Endothelial cell of umbilical vein (primary cell): ENCODE measurements around the gene YARS2. TPM values are rescaled to one million over a fixed set of nuclear protein-coding genes. Genes with fewer than 3 reads are reported as not detected.

Experiments used
- BruUV-seq: library from RNA; stranded (reverse); fragments of 400-500 nt; replicated peaks from 2 replicates; lab custom pipeline; 2021; lab: Mats Ljungman, UMichigan
- CTCF ChIA-PET: fragments of 300-600, 350-600 bp; sonication (Branson Sonifier 250); formaldehyde crosslinking; loops from one replicate; lab custom pipeline; 2021; ENCODE audit warnings: antibody characterized with exemption, inconsistent platforms; lab: Charles Lee
- POLR2A ChIA-PET: fragments of 300-600, 350-600 bp; sonication (Branson Sonifier 250); formaldehyde crosslinking; loops from one replicate; lab custom pipeline; 2021; ENCODE audit warnings: antibody characterized with exemption, inconsistent platforms; lab: Charles Lee
- DNase-seq: peaks from one replicate; pipeline ENCODE4 v3.0.0-alpha.2; 2011; ENCODE audit warnings: low read depth, low spot score
- FAIRE-seq: peaks from 2 replicates; lab custom pipeline; 2011; peaks lifted over from hg19 to GRCh38; lab: Jason Lieb, UNC
- H2AFZ ChIP-seq: 2 replicates; pipeline ENCODE4 v1.6.0; 2012; ENCODE audit warnings: low read depth, low read length, control low read depth, inconsistent platforms
- H3K27ac ChIP-seq: 2 replicates; pipeline ENCODE4 v1.5.1; 2011; ENCODE audit warnings: low read depth, mild to moderate bottlenecking, control low read depth, low read length, moderate library complexity; ENCODE audit not compliant: insufficient read depth
- H3K27me3 ChIP-seq, 2 experiments: 2 replicates each; pipeline versions ENCODE4 v1.6.0 to v1.6.1; 2011; ENCODE audit warnings: low read length in 2 of 2, mixed read lengths in 1 of 2; ENCODE audit not compliant: control insufficient read depth in 2 of 2, insufficient read depth in 2 of 2
- H3K36me3 ChIP-seq, 2 experiments: 2 replicates in 1 of 2; 3 replicates in 1 of 2; pipeline ENCODE4 v1.5.1; 2011; ENCODE audit warnings: low read length in 2 of 2, mild to moderate bottlenecking in 1 of 2, moderate library complexity in 1 of 2; ENCODE audit not compliant: control insufficient read depth in 2 of 2, insufficient read depth in 2 of 2; ENCODE audit errors: extremely low read depth in 1 of 2
- H3K4me1 ChIP-seq: 3 replicates; pipeline ENCODE4 v1.5.1; 2011; ENCODE audit warnings: mild to moderate bottlenecking, low read length; ENCODE audit not compliant: control insufficient read depth, insufficient read depth; ENCODE audit errors: extremely low read depth
- H3K4me2 ChIP-seq: 2 replicates; pipeline ENCODE4 v1.6.1; 2011; ENCODE audit warnings: low read length, control low read depth, mixed read lengths; ENCODE audit not compliant: insufficient read depth
- H3K4me3 ChIP-seq, 3 experiments: fragments of 200-600 bp in 1 of 3; sonication (generic), shearing (Covaris generic) in 1 of 3; replicated peaks in 1 of 3; 2 replicates each; pipeline ENCODE4 v1.5.1; 2011 to 2016; ENCODE audit warnings: control low read depth in 3 of 3, low read length in 3 of 3, mild to moderate bottlenecking in 2 of 3, inconsistent platforms in 1 of 3, low read depth in 1 of 3, moderate library complexity in 1 of 3; ENCODE audit not compliant: insufficient read depth in 1 of 3
- H3K79me2 ChIP-seq: 2 replicates; pipeline ENCODE4 v1.6.0; 2012; ENCODE audit warnings: low read length, inconsistent platforms; ENCODE audit not compliant: control insufficient read depth, insufficient read depth
- H3K9ac ChIP-seq: replicated peaks from 2 replicates; pipeline ENCODE3; 2011; ENCODE audit warnings: low read length, control low read depth; ENCODE audit not compliant: insufficient read depth; ENCODE audit errors: extremely low read depth
- H3K9me1 ChIP-seq: replicated peaks from 3 replicates; pipeline ENCODE4 v1.6.0; 2011; ENCODE audit warnings: mild to moderate bottlenecking, low read length; ENCODE audit not compliant: control insufficient read depth, insufficient read depth; ENCODE audit errors: extremely low read depth
- H3K9me3 ChIP-seq: replicated peaks from 2 replicates; pipeline ENCODE4 v1.5.1; 2012; ENCODE audit warnings: low read length, inconsistent platforms; ENCODE audit not compliant: control insufficient read depth, insufficient read depth
- H4K20me1 ChIP-seq: replicated peaks from 2 replicates; pipeline ENCODE3; 2011; ENCODE audit warnings: mild to moderate bottlenecking, low read length; ENCODE audit not compliant: control insufficient read depth, insufficient read depth; ENCODE audit errors: extremely low read depth
- CTCF ChIP-seq, 2 donors: IDR thresholded peaks; 1 replicate in 1 of 2; 2 replicates in 1 of 2; pipeline ENCODE4 v1.5.1; 2011; ENCODE audit warnings: low read length in 2 of 2, mild to moderate bottlenecking in 2 of 2, moderate library complexity in 2 of 2, control low read depth in 1 of 2, inconsistent platforms in 1 of 2, low read depth in 1 of 2; ENCODE audit not compliant: insufficient read depth in 1 of 2; ENCODE audit errors: extremely low read depth in 1 of 2
- EZH2 ChIP-seq: IDR thresholded peaks from 2 replicates; pipeline ENCODE4 v1.6.1; 2012; ENCODE audit warnings: borderline replicate concordance, low read depth, mild to moderate bottlenecking, moderate library complexity, low read length, inconsistent platforms; ENCODE audit not compliant: severe bottlenecking
- FOS ChIP-seq: IDR thresholded peaks from 2 replicates; pipeline ENCODE4 v1.6.1; 2011; ENCODE audit warnings: mild to moderate bottlenecking, low read length, moderate library complexity, borderline replicate concordance; ENCODE audit not compliant: insufficient read depth
- GATA2 ChIP-seq: IDR thresholded peaks from 2 replicates; pipeline ENCODE4 v1.7.0; 2011; ENCODE audit warnings: low read depth, mild to moderate bottlenecking, moderate library complexity, mixed read lengths, low read length; ENCODE audit not compliant: insufficient read length, insufficient read depth
- JUN ChIP-seq: IDR thresholded peaks from 2 replicates; pipeline ENCODE4 v1.6.1; 2011; ENCODE audit warnings: borderline replicate concordance, low read depth; ENCODE audit not compliant: insufficient read length, insufficient read depth
- MAX ChIP-seq: IDR thresholded peaks from 2 replicates; pipeline ENCODE4 v1.6.1; 2011; ENCODE audit not compliant: insufficient read depth, insufficient read length
- MYC ChIP-seq: IDR thresholded peaks from one replicate; pipeline ENCODE4 v1.6.1; 2011; ENCODE audit warnings: mild to moderate bottlenecking, low read depth, low read length
- POLR2A ChIP-seq: IDR thresholded peaks from 2 replicates; pipeline ENCODE4 v1.6.1; 2012; ENCODE audit warnings: low read depth, mild to moderate bottlenecking, control low read depth, low read length
- POLR2AphosphoS5 ChIP-seq: IDR thresholded peaks from 2 replicates; pipeline ENCODE4 v1.6.1; 2012; ENCODE audit warnings: low read depth, mild to moderate bottlenecking, control low read depth, low read length, moderate library complexity; ENCODE audit not compliant: insufficient read depth
- dilution Hi-C: fragments of 300-500 bp; cut with MboI; formaldehyde crosslinking; loops from one replicate; pipeline ENCODE4 v1.15.0; 2019; ENCODE audit warnings: low sequenced_read_pairs; ENCODE audit not compliant: extremely low pct_ligation_motif_present
- intact Hi-C: fragments of 100-400 bp; cut with micrococcal nuclease; formaldehyde crosslinking; loops from one replicate; pipeline ENCODE4 v1.10.0; 2022
- polyA plus RNA-seq, 4 experiments: library from polyadenylated mRNA; depleted of rRNA in 3 of 4; stranded (reverse) in 3 of 4; unstranded in 1 of 4; fragments of >200 nt; gene quantifications; 2 replicates each; pipeline versions ENCODE4 v1.2.1 to v1.2.3, GENCODE V29; 2011 to 2012; ENCODE audit warnings: missing spikeins in 1 of 4
- total RNA-seq: library from RNA; stranded (reverse); gene quantifications from 2 replicates; pipeline ENCODE4 v1.2.3, GENCODE V29; 2021

The YARS2 gene
- total and polyA plus RNA-seq, 2 donors (not counting 3 experiments of a cell fraction or from before 2014, with no cell fraction given): 24.6 to 26.8 TPM

- Histone ChIP-seq H3K4me2 (no peak overlapping the region), H2AFZ (no peak overlapping the region), H4K20me1 (no peaks in the 10 kb centered on the region), H3K4me1 (no peaks in the 10 kb centered on the region), H3K27ac (no peak overlapping the region), H3K79me2 (no peaks in the 10 kb centered on the region), H3K4me3 (no peak overlapping the region), H3K27me3 (peaks cover 2 to 5% of the 10 kb centered on the region in 2 experiments), H3K9me3 (no peaks in the 10 kb centered on the region), H3K9me1 (no peaks in the 10 kb centered on the region), H3K36me3 (no peaks in the 10 kb centered on the region), H3K9ac (no peak overlapping the region)
- CTCF ChIA-PET: no interaction called here
- POLR2A ChIA-PET: no interaction called here
- BruUV-seq: no TSS peak
- TF ChIP-seq EZH2 (no peak), JUN (no peak), FOS (no peak), MYC (no peak), POLR2AphosphoS5 (no peak), CTCF (IDR thresholded peaks at IDR 0.05; ENCODE audit: extremely low read depth in 1 of 2, insufficient read depth in 1 of 2, low read depth in 1 of 2, low read length in 2 of 2) (no peak), MAX (no peak), POLR2A (no peak), GATA2 (no peak)
- intact Hi-C loops: no loop called here
- dilution Hi-C loops: no loop called here
- DNase-seq: no peak
- no peak for FAIRE-seq
Observed at GRCh38 chr12:32761716-32762115, 6.0 kb upstream of the YARS2 start.
